NCI-H2196 treated with DMSO at 0.1 percent for 48 hours (cell line): ENCODE results near the gene DYSF.

Experiments used
- DNase-seq: peaks from one replicate; lab custom pipeline; 2025; ENCODE audit not compliant: unreplicated experiment; lab: John Stamatoyannopoulos, UW

Gene DYSF

DNA sequence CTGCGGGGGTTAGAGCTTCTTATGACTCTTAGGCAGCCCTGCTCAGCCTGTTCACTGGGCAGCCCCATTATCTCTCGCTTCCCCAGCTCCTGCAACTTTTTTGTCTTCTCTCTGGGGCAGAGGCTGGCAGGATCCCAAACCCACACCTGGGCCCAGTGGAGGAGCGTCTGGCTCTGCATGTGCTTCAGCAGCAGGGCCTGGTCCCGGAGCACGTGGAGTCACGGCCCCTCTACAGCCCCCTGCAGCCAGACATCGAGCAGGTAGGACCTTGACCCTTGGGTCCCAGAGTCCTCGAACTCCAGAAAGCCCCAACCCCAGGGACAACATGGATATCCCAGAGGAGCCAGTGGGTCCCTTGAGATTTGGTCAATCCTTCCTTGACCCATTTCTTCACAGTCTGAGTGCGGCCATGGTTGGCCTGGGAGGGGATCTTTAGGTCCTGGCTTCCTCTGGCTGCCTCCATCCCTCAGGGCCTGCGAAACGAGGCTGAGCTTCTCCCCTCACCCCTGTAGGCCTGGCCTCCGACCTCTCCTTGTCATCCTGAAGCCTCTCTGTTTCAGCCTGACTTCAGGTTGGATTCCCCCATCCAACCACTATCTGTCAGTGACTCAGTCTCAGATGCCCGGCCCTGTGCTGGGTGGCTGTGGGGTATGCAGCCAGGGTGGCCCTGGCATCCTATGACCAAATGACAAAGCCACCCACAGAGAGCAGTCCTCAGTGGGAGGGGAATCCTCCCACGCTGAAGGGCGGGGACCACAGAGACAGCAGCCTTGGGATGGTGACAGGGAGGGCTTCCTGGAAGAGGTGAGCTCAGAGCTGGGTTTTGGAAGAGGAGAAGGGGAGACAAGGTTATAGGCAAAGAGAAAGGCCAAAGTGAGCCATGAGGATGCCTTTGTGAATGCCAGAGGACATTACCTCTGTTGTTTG lies 214.2 kb downstream of the DYSF start:
- no peak for DNase-seq

DNA sequence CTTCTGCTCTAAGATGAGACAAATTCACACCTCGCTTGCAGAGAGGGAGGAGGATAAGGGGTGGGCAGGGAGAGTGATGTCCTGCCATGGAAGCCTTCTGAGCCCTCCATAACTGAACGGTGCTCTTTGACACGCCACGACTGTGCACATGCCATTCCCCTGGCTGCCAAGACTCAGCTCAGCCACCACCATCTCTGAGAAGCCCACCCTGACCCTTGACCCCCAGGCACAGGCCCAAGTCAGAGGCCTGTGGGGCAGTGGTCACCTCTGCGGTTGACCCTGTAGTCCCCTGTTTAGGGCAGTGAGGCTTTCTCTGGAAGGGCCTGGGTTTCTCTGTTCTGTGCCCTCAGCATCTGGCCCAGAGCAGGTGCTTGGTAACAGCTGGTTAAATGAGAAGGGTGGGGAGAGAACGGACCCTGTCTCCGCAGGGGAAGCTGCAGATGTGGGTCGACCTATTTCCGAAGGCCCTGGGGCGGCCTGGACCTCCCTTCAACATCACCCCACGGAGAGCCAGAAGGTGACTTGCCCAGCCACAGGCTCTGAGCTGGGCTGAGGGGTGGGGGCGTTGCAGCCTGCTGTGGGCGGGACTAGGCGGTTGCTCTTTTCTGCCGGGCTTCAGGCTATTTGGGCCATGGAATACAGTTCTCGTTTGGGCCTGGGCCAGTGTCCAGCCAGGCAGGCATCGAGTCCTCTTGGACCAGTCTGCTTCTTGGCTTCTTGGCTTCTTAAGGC lies 215.1 kb downstream of the DYSF start:
- DNase-seq: no peak

DNA sequence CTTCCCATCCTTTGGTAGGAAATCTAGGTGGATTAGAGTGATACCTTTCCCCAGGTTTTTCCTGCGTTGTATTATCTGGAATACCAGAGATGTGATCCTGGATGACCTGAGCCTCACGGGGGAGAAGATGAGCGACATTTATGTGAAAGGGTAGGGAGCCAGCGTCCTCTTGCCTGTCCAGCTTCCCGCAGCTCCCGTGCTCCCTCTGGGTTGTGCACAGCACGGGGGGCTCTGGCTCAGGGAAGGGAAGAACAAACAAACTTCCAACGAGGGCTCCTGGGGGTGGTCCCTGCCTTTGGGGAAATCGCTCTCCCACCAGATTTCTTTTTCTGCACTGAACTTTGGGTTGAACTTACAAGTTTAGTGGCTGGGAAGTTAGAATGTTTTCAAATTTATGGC lies 215.7 kb downstream of the DYSF start:
- DNase-seq: no peak

DNA sequence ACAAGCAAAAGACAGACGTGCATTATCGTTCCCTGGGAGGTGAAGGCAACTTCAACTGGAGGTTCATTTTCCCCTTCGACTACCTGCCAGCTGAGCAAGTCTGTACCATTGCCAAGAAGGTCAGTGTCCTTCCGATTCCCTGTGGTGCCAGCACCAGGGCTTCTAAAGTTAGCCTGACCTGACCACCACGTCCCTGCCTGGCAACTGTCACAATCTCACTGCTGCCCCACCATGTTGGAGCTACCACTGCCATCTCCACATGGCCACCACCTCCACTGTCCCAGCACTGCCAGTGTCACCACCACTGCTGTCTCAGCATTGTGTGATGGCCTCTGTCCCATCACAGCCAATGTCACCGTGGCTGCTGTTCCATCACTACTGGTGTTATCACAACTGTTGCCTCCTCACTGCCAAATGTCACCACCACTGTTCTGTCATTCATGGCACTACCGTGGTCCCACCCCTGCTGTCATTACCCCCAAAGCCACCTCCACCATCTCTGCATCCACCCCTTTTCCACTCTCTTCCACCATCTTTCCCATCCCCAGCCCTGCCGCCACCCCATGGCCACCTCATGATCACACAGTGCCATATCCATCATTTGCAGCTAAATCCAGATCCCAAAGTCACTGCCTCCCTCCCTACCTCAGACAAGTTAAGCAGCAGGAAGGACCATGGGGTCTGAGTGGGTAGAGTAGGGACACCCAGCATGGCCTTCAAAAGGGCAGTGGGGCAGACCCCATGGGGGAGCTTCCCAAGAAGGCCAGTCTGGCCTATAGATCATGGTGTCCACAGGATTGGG lies 216.5 kb downstream of the DYSF start:
- no peak for DNase-seq

DNA sequence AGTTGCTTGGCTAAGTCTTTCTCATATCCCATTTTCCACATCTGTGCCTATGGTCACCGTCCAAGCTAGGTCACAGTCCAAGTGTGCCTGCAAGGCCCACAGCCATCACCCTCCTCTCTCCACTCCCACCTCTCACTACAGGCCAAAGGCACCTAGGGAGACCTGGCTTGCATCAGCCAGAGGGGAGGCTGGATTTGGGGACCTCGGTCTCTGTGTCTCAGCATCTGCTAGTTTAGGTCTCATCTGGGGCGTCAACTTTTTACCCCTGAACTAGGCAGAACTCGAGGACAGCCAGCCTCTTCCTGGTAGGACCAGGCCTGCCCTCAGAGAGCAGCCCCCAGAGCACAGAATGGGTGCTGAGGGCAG lies 217.1 kb downstream of the DYSF start:
- DNase-seq: no peak

DNA sequence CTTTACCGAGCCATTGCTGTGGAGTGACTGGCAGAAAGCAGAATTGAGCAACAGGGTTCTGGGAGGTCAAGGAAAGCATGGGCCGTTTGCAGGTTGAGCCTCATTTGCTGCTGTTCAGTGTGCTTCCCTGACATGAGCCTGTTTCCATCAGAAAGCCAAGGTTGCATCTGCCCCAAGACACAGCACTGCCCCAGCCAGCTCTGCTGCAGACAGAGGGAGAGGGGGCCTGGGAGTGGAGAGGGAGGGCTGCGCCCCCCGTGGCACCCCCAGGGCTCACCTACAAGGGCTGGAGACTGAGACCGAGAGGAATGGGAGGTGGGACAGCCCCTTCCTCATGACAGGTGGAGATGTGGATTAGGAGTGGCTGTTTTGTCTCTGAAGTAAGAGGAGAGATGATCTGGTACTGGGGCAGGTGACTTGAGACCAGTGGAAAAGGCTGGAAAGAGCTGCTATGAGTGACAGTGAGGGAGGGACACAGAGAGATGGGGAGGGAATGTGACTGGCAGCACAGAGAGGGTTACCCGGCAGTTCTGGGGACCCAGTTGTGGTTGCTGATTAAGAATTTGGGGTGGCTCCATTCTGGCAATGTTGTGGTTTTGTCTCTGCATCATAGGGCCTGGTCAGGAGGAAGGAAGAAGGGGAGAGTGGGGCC lies 218.0 kb downstream of the DYSF start:
- no peak for DNase-seq

DNA sequence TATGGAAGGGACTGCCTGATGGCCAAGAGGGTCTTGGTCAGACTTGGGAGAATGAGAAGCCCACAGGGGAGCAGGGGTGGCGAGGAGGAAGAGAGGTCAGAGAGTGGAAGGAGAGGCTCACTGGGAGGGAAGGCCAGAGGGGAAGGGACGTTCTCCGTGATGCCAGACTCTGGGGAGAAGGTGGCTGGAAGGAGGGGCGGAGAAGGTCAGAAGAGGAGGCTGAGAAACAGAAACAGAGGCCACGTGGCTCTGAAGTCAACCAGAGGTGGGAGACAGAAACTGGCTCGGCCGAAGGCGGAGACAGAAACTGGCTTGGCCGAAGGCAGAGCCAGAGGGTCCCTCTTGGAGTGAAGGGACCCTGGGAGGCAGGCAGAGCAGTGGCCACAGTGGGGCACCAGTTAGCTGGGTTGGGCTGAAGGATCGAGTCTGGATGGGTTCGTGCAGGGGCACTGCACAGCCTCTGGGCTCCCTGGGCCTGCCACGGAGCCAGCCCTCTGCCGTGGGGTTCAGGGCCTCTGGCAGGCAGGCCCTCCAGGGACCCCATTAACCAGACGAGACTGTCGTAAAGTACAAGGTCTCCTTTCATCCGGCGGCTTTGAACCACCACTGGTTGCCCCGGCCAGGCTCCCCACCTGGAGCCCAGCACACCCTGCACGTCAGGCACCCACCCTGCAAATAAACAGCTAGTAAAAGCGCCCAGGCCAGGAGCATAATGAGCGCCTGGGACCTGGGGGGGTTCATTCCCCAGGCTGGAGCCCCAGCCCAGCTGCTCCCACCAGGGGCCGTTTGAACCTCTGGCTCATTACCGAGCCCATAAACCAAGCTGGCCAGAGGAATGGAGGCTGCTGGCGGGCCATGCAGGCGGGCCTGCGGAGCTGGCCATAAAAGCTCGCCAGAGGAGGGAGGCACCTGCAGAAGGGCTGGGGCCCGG lies 218.8 kb downstream of the DYSF start:
- DNase-seq: no peak

DNA sequence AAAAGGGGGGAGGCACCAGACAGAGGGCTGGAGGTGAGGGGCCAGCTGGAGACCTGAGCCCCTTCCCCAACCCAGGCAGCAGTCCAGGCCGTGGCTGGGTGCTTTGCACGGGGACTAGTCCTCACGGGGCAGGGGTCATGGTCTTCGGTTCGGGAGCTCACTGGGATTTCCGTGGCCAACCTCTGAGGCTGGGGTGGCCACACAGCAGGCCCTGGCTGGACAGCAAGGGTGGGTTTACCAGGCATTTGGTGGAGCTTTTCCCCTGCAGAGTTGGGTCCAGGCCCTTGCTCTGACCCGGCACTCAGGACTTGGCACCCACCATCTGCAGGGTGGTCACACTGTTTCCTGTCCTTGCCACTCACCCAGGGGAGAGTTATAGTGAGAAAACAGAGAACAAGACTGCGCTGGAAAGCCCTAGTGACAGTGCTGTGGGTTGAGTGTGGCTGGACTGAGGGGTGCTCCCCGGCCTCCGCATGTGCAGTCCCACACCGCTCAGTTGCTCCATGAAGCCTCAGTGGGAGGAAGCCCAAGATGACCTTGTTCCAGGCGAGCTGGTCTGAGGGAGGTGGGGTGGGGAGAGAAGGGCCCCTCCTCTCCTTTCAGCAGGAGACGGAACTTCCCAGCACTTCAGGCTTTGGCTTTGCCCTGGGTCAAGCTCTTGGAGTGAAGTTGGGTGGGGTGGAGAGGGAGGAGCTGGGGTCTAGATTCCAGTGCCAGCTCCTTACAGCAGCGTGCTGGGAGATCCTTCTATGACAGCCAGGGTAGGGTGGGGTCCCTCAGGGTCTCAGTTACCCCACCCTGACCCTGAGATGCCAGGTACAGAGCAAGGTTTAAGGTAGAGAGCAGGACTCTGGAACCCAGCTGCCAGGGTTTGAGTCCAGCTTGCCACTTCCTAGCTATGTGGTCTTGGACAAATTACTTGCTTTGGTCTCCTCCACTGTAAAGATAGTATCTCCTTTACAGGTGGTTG lies 219.8 kb downstream of the DYSF start:
- DNase-seq: no peak

DNA sequence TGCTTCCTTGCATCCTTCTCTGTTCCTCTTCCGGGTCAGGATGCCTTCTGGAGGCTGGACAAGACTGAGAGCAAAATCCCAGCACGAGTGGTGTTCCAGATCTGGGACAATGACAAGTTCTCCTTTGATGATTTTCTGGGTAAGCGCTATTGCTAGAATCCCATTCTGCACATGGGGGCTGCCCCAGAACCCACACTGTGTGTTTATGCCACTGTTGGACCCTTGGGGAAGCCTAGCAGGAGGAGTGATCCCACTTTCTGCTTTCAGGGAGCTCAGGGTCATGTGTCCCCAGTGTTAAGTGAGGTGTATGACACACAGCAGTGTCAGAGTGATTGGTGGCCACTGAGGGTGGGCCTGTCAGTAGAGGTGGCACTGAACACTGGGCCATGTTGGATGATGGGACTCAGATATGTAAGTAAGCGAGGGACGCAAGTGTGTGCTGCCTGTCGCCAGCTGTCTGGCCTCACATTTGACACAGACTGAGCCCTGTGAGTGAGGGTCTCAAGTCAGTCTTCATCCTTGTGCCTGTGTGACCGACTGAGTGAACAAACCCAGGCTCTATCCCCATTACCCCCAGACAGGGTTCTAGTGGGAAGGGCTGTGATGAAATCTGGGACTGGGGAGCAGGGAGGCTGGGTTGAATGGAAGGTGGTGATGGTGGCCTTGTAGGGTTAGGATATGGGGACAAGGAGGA lies 220.9 kb downstream of the DYSF start:
- DNase-seq: no peak

DNA sequence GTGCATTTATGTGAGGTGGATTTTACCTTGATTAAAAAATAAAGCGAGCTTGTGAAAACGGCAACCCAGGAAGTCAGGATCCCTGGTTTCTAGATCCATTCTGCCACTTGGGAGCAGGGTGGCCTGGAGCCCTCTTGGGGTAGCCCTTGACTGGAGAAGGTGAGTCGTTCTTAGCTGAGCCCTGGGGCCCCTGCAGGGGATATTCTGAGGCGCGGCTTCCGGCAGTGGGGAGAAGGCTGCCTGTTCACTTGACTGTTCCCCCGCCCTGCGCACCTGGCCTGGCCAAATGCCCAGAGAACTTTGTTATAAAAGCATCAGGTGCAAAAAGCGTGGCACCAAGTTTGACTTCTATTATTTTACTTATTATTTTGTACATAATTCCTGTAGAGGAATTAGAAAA lies 221.9 kb downstream of the DYSF start:
- DNase-seq: no peak

DNA sequence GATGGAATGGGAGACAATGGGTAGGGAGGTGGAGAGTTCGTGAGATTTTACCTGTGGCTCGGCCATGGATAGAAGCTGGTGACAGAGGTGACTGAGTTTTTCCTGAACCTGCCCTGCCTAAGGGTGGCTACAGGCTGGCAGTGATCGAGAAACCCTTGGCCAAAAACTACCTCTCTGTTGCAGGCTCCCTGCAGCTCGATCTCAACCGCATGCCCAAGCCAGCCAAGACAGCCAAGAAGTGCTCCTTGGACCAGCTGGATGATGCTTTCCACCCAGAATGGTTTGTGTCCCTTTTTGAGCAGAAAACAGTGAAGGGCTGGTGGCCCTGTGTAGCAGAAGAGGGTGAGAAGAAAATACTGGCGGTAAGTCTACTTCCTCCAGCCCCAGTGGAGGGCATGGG lies 225.5 kb downstream of the DYSF start:
- no peak for DNase-seq

DNA sequence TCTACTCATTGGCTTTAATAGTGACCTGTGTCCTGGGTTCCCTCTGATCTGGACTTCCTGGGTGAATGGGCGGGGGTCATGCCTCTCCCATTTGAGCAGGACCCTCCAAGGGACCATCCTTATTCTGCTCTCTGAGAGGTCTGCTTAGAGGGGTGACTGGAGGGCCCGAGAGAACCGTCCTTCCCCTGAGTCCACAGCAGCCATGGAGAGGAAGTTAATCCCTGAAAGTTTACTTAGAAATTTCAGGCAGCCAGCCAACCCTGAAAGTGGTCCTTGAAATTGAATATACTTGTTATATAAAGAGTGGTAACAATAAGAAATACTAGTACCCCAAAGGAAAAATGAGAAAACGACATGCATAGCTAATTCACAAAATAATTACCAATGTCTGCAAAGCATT lies 226.1 kb downstream of the DYSF start:
- no peak for DNase-seq

DNA sequence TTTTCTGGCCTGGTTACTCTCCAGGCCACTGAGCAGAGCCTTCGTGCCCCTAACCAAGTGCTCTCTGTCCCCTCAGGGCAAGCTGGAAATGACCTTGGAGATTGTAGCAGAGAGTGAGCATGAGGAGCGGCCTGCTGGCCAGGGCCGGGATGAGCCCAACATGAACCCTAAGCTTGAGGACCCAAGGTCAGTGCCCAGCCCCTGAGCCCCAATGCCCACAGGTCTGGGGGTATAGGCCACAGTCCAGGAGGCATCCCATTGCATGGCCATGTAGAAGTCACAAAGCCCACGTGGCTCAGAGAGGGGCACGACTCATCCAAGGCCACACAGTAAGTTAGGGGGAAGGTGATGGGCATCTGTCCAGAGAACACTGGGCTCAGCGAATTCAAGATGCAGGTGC lies 227.6 kb downstream of the DYSF start:
- no peak for DNase-seq

DNA sequence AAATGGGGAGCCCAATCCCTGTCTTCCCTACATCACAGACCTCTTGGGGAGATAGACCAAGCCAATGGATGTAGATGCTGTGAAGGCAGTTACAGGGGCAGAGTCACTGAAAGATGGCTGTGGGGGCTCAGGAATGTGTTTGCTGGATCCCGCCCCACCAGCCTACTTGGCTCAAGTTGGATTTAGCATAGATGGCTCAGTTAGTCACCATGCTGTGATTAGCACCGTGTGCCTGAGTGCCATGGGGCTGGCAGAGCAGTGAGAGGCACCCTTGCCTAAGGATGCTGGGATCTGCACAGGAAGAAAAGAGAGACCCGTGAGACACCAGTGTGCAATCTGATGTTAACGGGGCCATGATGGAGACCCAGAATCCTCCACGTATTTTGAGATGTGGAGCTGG lies 228.3 kb downstream of the DYSF start:
- no peak for DNase-seq

DNA sequence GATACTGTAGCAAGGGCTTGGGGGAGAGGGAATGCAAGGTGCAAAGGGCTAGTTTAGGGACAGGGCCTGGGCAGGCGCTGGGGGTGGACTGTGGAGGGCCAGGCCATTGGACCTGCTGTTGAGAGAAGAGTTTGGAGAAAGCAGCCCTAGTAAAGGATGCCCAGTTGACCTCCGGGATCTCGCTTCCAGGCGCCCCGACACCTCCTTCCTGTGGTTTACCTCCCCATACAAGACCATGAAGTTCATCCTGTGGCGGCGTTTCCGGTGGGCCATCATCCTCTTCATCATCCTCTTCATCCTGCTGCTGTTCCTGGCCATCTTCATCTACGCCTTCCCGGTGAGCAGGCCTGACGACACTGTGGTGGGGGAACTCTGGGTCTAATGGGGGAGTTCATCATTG lies 229.0 kb downstream of the DYSF start:
- DNase-seq: no peak

DNA sequence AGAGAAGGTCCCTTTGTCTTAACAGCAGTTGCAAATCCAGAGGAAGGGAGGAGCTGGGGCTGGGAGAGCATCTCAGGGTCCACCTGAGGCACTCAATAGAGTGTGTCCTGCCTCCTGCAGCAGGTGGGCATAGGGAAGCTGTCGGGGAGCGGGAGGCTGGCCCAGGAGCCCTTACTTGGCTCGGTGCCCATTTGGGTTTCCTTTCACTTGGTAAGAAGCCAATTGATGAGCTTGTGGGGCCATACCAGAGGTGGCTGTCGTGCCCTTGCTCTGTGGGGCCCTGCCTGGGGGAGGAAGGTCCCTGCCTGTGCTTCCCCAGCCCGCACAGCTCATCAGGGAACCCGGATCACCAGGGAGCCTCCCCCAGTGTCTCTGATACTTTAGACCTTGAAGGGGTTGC lies 229.7 kb downstream of the DYSF start:
- DNase-seq: no peak

DNA sequence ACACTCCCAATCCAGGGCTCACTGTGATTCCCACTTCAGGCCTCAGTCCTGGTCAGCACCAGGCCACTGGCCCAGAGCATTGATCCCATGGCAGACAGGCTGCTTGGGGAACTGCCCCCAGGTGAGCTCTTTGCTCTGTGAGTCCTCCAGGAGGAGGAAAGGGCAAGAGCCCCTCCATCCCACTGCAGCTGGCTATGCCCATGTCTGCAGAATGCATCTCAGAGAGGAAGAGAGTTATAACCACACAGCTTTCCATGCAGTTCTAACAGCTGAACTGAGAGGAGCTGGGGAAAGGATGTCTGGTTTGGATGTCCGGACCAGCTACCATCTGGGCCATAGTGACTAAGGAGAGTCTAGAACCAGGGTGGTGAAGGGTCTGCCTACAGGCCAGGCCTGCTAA lies 230.3 kb downstream of the DYSF start:
- DNase-seq: no peak
